Effector memory CD8-positive, alpha-beta T cell (primary cell): Measurements from ENCODE around the gene TUBA4A.
"Not testable (repeated sequence)": the region's sequence is repeated elsewhere in the genome, so short reads cannot be mapped to it uniquely, and the experiment has no call there.

Experiments used
- ATAC-seq: fragments of 150-1000 bp; cut with Tn5 transposase; replicated peaks from 2 replicates; pipeline ENCODE4 v1.10.0; 2021; ENCODE audit warnings: mild to moderate bottlenecking, moderate library complexity
- DNase-seq, 3 experiments: peaks; one replicate each; pipeline ENCODE4 v3.0.0; 2021
- H3K27ac Mint-ChIP-seq, 2 donors: one replicate each; pipeline ENCODE4 v1.8.0; 2022; ENCODE audit warnings: mild to moderate bottlenecking in 2 of 2, mixed read lengths in 2 of 2, moderate library complexity in 2 of 2
- H3K27me3 Mint-ChIP-seq, 2 donors: one replicate each; pipeline ENCODE4 v1.8.0; 2022; ENCODE audit warnings: mixed read lengths in 2 of 2
- H3K36me3 Mint-ChIP-seq: one replicate; pipeline ENCODE4 v1.8.0; 2022; ENCODE audit warnings: mild to moderate bottlenecking, moderate library complexity, mixed read lengths; ENCODE audit not compliant: insufficient read depth
- H3K4me1 Mint-ChIP-seq, 2 donors: one replicate each; pipeline ENCODE4 v1.8.0; 2022; ENCODE audit warnings: low read depth in 2 of 2, mixed read lengths in 2 of 2
- H3K4me3 Mint-ChIP-seq, 2 donors: one replicate each; pipeline ENCODE4 v1.8.0; 2022; ENCODE audit warnings: mild to moderate bottlenecking in 2 of 2, mixed read lengths in 2 of 2, moderate library complexity in 2 of 2
- H3K9me3 Mint-ChIP-seq, 2 donors: one replicate each; pipeline ENCODE4 v1.8.0; 2022; ENCODE audit warnings: mixed read lengths in 2 of 2

TUBA4A gene

GRCh38 chr2:219291910-219292490 lies 38.3 kb upstream of the TUBA4A start:
- peaks cover 7 to 12% of the 10 kb centered on the region in 2 donors for H3K4me1 Mint-ChIP-seq
- DNase-seq (no peak), ATAC-seq (no peak)
- peaks cover 14% of the 10 kb centered on the region for H3K36me3 Mint-ChIP-seq
- H3K4me3 Mint-ChIP-seq, result no peak overlapping the region
- H3K9me3 Mint-ChIP-seq, result no peaks in the 10 kb centered on the region
- peak overlapping the region in 1 of 2 donors; percentile 35 for H3K27ac Mint-ChIP-seq
- no peaks in the 10 kb centered on the region for H3K27me3 Mint-ChIP-seq

- no peak for DNase-seq
- Mint-ChIP-seq H3K4me1 (peaks cover 7 to 12% of the 10 kb centered on the region in 2 donors), H3K36me3 (peaks cover 15% of the 10 kb centered on the region), H3K27ac (peak overlapping the region in 1 of 2 donors; percentile 52), H3K27me3 (no peaks in the 10 kb centered on the region), H3K4me3 (no peak overlapping the region), H3K9me3 (no peaks in the 10 kb centered on the region)
- ATAC-seq, result no peak
Measured at GRCh38 chr2:219291394-219291793, 37.7 kb upstream of the TUBA4A start.

DNA sequence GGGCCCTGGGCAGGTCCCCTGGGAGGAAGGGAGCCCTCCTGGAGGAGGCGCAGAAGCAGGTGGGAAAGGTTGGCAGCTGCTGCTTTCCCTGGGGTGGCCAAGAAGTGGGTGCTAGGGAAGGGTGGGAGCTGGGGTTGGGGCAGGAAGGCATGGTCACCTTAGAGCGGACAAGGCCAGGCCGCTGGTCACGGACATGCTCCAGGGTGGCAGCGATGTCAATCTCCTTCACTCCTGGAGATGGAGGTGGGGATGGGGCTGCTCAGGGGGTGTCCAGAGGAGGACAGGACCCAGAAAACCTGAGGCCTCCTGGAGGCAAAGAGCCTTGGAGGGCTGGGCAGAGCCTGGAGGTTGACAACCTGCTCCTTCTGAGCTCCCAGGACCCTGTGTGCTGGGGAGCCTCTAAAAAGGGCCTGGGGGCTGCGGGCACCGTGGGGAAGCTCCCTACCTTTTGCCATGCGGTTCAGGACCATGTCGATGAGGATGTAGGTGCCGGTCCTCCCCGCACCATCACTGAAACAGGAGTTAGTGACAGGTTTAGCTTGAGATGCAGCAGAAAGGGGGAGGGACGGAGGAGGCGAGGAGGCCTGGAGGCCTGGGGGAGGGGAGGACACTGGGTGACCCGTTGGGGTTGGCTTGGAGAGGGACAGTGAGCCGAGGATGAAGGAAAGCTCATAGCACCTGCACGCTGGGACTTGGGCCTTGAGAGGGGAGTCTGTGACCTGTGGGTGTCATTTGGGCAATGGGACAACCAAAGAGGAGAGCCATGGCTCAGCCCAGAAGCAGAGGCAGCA lies 36.9 kb upstream of the TUBA4A start:
- peaks cover 18% of the 10 kb centered on the region for H3K36me3 Mint-ChIP-seq
- DNase-seq (no peak), ATAC-seq (no peak)
- no peak overlapping the region for H3K4me3 Mint-ChIP-seq
- H3K27me3 Mint-ChIP-seq, result no peaks in the 10 kb centered on the region
- no peaks in the 10 kb centered on the region for H3K9me3 Mint-ChIP-seq
- H3K27ac Mint-ChIP-seq, result peak overlapping the region; percentile 49 to 52
- H3K4me1 Mint-ChIP-seq, result peaks cover 7 to 10% of the 10 kb centered on the region in 2 donors

- Mint-ChIP-seq H3K36me3 (peaks cover 23% of the 10 kb centered on the region), H3K4me3 (no peak overlapping the region), H3K27me3 (no peaks in the 10 kb centered on the region), H3K9me3 (no peaks in the 10 kb centered on the region), H3K4me1 (peaks cover 7 to 9% of the 10 kb centered on the region in 2 donors), H3K27ac (peak overlapping the region; percentile 49 to 52)
- no peak for ATAC-seq
- no peak for DNase-seq
Measured at GRCh38 chr2:219289537-219290361, 36.0 kb upstream of the TUBA4A start.

DNA sequence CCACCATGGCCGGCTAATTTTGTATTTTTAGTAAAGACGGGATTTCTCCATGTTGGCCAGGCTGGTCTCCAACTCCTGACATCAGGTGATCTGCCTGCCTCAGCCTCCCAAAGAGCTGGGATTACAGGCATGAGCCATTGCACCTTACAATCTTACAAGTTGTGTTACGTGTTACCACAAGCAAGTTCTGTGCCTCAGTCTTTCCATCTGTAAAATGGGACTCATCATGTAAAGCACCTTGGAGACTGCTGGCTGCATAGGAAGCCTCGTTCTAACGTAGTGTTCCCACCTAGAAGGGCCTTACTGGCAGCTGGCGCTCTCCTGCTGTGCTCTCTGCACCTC lies 35.4 kb upstream of the TUBA4A start:
- Mint-ChIP-seq H3K36me3 (peaks cover 26% of the 10 kb centered on the region), H3K27me3 (no peaks in the 10 kb centered on the region), H3K4me3 (no peak overlapping the region)

DNA sequence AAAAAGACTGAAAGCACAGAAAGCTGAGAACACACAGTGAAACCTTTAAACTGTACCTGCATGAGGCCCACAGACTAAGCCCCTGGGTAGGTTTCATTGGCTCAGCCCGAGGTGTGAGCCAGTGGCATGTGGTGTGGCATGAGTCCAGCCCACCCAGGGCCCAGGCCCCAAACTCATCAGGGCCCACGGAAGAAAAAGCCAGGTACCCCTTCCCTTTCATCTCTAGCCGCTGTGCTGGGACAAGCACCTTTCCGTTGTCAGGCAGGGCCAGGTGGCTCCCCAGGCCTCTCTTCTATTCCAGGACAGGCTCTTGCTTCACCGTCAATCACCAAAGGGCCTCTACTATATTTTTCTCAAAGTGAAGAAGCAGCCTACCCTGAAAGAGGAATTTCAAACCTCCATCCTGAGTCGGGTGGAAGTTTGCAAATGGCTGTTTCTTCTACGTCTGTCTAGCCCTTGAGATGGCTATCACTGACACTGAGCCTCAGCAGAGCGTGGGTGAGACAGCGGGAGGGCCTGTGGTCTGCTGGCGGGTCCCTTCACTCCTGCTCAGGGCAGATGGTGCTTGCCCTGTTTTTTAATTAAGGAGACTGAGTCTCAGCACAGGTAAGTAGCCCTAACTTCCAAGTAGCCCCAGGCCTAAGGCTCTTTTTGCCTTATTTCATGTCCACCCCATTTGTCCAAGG lies 34.0 kb upstream of the TUBA4A start:
- Mint-ChIP-seq H3K4me3 (no peak overlapping the region), H3K4me1 (peaks cover 2 to 6% of the 10 kb centered on the region in 2 donors), H3K9me3 (no peaks in the 10 kb centered on the region), H3K27me3 (no peaks in the 10 kb centered on the region), H3K36me3 (peaks cover 35% of the 10 kb centered on the region), H3K27ac (peak overlapping the region; percentile 44 to 80)
- ATAC-seq (no peak), DNase-seq (no peak)

More for the DNA sequence above, 35.4 kb upstream of the TUBA4A start:
- H3K27ac Mint-ChIP-seq, result peak overlapping the region in 1 of 2 donors; percentile 49
- DNase-seq, result no peak
- H3K9me3 Mint-ChIP-seq, result no peaks in the 10 kb centered on the region
- ATAC-seq, result no peak
- H3K4me1 Mint-ChIP-seq, result peaks cover 4 to 6% of the 10 kb centered on the region in 2 donors

DNA sequence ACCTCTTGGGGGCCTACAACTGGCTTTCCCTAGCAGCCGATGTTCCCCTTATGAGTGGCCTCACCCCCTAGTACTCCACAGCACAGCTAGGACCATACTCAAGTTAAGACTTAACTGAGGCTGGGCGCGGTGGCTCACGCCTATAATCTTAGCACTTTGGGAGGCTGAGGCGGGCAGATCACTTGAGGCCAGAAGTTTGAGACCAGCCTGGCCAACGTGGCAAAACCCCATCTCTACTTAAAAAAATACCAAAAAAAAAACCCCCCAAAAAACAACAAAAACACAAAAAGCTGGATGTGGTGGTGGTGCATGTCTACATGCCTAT lies 33.4 kb upstream of the TUBA4A start:
- not testable (repeated sequence) for ATAC-seq, H3K27me3 Mint-ChIP-seq
- H3K27ac Mint-ChIP-seq, result peak overlapping the region; percentile 44 to 80

GRCh38 chr2:219286436-219287115 lies 32.9 kb upstream of the TUBA4A start:
- Mint-ChIP-seq H3K4me3 (no peak overlapping the region), H3K27me3 (no peaks in the 10 kb centered on the region), H3K4me1 (peaks cover 2 to 10% of the 10 kb centered on the region in 2 donors), H3K36me3 (peaks cover 47% of the 10 kb centered on the region), H3K9me3 (no peaks in the 10 kb centered on the region), H3K27ac (peak overlapping the region in 1 of 2 donors; percentile 80)
- no peak for ATAC-seq
- no peak for DNase-seq

More for the DNA sequence above, 33.4 kb upstream of the TUBA4A start:
- not testable (repeated sequence) for H3K9me3 Mint-ChIP-seq, H3K4me3 Mint-ChIP-seq, H3K4me1 Mint-ChIP-seq, DNase-seq
- peaks cover 42% of the 10 kb centered on the region for H3K36me3 Mint-ChIP-seq

- peaks cover 51% of the 10 kb centered on the region for H3K36me3 Mint-ChIP-seq
- DNase-seq (no peak), ATAC-seq (no peak)
- peaks cover 2 to 10% of the 10 kb centered on the region in 2 donors for H3K4me1 Mint-ChIP-seq
- H3K9me3 Mint-ChIP-seq, result no peaks in the 10 kb centered on the region
- no peaks in the 10 kb centered on the region for H3K27me3 Mint-ChIP-seq
- H3K4me3 Mint-ChIP-seq, result no peak overlapping the region
- peak overlapping the region in 1 of 2 donors; percentile 80 for H3K27ac Mint-ChIP-seq
Measured at GRCh38 chr2:219285894-219286425, 32.2 kb upstream of the TUBA4A start.

- H3K9me3 Mint-ChIP-seq, result no peaks in the 10 kb centered on the region
- ATAC-seq (no peak), DNase-seq (no peak)
- peak overlapping the region in 1 of 2 donors; percentile 68 for H3K27ac Mint-ChIP-seq
- no peak overlapping the region for H3K4me3 Mint-ChIP-seq
- H3K36me3 Mint-ChIP-seq, result peaks cover 57% of the 10 kb centered on the region
- H3K4me1 Mint-ChIP-seq, result peaks cover 5 to 10% of the 10 kb centered on the region in 2 donors
- no peaks in the 10 kb centered on the region for H3K27me3 Mint-ChIP-seq
Measured at GRCh38 chr2:219285373-219285735, 31.6 kb upstream of the TUBA4A start.

DNA sequence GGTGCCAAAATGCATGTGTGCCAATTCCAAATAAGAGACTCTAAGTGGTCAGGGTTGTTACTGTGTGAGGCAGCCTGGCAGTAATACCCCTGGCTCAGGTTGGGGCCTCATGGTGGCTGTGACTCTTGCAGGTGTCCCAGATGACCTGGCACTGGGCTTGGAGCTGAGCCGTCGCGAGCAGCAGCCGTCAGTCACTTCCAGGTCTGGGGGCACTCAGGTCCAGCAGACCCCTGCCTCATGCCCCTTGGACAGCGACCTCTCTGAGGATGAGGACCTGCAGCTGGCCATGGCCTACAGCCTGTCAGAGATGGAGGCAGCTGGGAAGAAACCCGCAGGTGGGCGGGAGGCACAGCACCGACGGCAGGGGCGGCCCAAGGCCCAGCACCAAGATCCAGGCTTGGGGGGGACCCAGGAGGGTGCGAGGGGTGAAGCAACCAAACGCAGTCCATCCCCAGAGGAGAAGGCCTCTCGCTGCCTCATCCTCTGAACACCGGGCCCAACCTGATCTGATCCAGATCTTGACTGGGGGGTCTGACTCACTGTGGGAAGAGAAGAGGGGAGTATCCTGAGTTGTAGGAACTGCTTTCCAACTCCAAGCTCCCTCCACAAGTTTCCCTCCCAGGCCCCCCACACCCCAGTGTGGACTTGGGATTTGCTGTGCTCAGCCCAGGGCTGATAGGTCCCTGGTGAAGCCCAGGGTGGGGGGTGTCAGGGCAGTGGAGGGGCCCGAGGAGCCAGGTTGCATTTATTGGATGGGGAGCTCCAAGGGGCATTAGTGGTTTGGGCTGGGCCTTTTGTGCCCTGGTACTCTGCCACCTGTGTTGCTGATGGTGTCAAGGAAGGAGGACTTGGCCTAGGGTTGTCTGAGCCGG lies 31.0 kb upstream of the TUBA4A start:
- no peaks in the 10 kb centered on the region for H3K9me3 Mint-ChIP-seq
- DNase-seq, result no peak
- H3K4me1 Mint-ChIP-seq, result peaks cover 10 to 16% of the 10 kb centered on the region in 2 donors
- H3K27me3 Mint-ChIP-seq, result no peaks in the 10 kb centered on the region
- no peak overlapping the region for H3K4me3 Mint-ChIP-seq
- H3K36me3 Mint-ChIP-seq, result peaks cover 60% of the 10 kb centered on the region
- no peak for ATAC-seq
- peak overlapping the region in 1 of 2 donors; percentile 68 for H3K27ac Mint-ChIP-seq
